Measurements from ENCODE around the gene SFMBT1.

SFMBT1 gene

GRCh38 chr3:53045518-53046170 lies at the start of gene SFMBT1:
Gene SFMBT1, minus strand, starts transcription at chr3:53046073. Its CDS starts 76,945 bp downstream, at chr3:52969128.
- no peak for DNase-seq

- DNase-seq, result no peak
Observed at GRCh38 chr3:53092942-53093341, 47.1 kb upstream of the SFMBT1 start.

- no peak for DNase-seq
Observed at GRCh38 chr3:53092216-53092615, 46.3 kb upstream of the SFMBT1 start.

GRCh38 chr3:53091011-53091410 lies 45.1 kb upstream of the SFMBT1 start:
- DNase-seq, result no peak

- no peak for DNase-seq
Observed at GRCh38 chr3:53089511-53089910, 43.6 kb upstream of the SFMBT1 start.

- DNase-seq, result no peak
Observed at GRCh38 chr3:53085476-53085875, 39.6 kb upstream of the SFMBT1 start.

- DNase-seq, result no peak
Observed at GRCh38 chr3:53084310-53085001, 38.6 kb upstream of the SFMBT1 start.

- DNase-seq, result no peak
Observed at GRCh38 chr3:53083949-53084309, 38.1 kb upstream of the SFMBT1 start.

GRCh38 chr3:53083521-53083920 lies 37.6 kb upstream of the SFMBT1 start:
- DNase-seq, result no peak

- no peak for DNase-seq
Observed at GRCh38 chr3:53082736-53083135, 36.9 kb upstream of the SFMBT1 start.

GRCh38 chr3:53081318-53081717 lies 35.4 kb upstream of the SFMBT1 start:
- no peak for DNase-seq

GRCh38 chr3:53080612-53081205 lies 34.8 kb upstream of the SFMBT1 start:
- no peak for DNase-seq

- DNase-seq, result no peak
Observed at GRCh38 chr3:53079791-53080555, 34.1 kb upstream of the SFMBT1 start.

GRCh38 chr3:53079147-53079546 lies 33.3 kb upstream of the SFMBT1 start:
- no peak for DNase-seq

GRCh38 chr3:53078656-53079055 lies 32.8 kb upstream of the SFMBT1 start:
- no peak for DNase-seq

GRCh38 chr3:53077476-53078220 lies 31.8 kb upstream of the SFMBT1 start:
- DNase-seq, result no peak

GRCh38 chr3:53075743-53076140 lies 29.9 kb upstream of the SFMBT1 start:
- no peak for DNase-seq

GRCh38 chr3:53074761-53075742 lies 29.2 kb upstream of the SFMBT1 start:
- DNase-seq, result no peak

- DNase-seq, result no peak
Observed at GRCh38 chr3:53074366-53074696, 28.5 kb upstream of the SFMBT1 start.

- no peak for DNase-seq
Observed at GRCh38 chr3:53073553-53074365, 27.9 kb upstream of the SFMBT1 start.
